Breast epithelium (tissue), 3 donors: Measurements from ENCODE around the gene KRTAP4-5. TPM values are rescaled to one million over a fixed set of nuclear protein-coding genes. Genes with fewer than 3 reads are reported as not detected.

Experiments used
- total RNA-seq, 3 donors: library from RNA; depleted of rRNA; stranded (reverse); fragments of >200 nt; gene quantifications; one replicate each; pipeline ENCODE4 v1.1.0, GENCODE V29; 2016

Gene KRTAP4-5
- total RNA-seq, 3 donors from 2014 or later, result not detected

Other genes starting within 250 kb of the KRTAP4-5 start
- 10 to 100 TPM in 2 of 3 donors, not detected in 1; 37.7 to 57.5 TPM for gene KRT23, start 212.2 kb downstream of the KRTAP4-5 start, total RNA-seq
- gene KRT39, start 182.9 kb downstream of the KRTAP4-5 start, total RNA-seq, result not detected
- gene KRT40, start 165.5 kb downstream of the KRTAP4-5 start, total RNA-seq, result under 1 TPM in 1 of 3 donors, not detected in 2; 0.29 TPM
- not detected for gene KRTAP3-3, start 155.7 kb downstream of the KRTAP4-5 start, total RNA-seq
- not detected for gene KRTAP3-2, start 149.9 kb downstream of the KRTAP4-5 start, total RNA-seq
- gene KRTAP3-1, start 140.7 kb downstream of the KRTAP4-5 start, total RNA-seq, result not detected
- gene KRTAP1-5, start 122.6 kb downstream of the KRTAP4-5 start, total RNA-seq, result not detected
- not detected for gene KRTAP1-4, start 119.6 kb downstream of the KRTAP4-5 start, total RNA-seq
- not detected for gene KRTAP1-3, start 115.0 kb downstream of the KRTAP4-5 start, total RNA-seq
- not detected for gene KRTAP1-1, start 108.4 kb downstream of the KRTAP4-5 start, total RNA-seq
- not detected for gene KRTAP2-1, start 102.5 kb downstream of the KRTAP4-5 start, total RNA-seq
- gene KRTAP2-2, start 94.6 kb downstream of the KRTAP4-5 start, total RNA-seq, result not detected
- gene KRTAP2-3, start 89.7 kb downstream of the KRTAP4-5 start, total RNA-seq, result not detected
- gene KRTAP2-4, start 83.9 kb downstream of the KRTAP4-5 start, total RNA-seq, result not detected
- gene KRTAP4-7, start 65.7 kb downstream of the KRTAP4-5 start, total RNA-seq, result not detected
- not detected for gene KRTAP4-8, start 51.7 kb downstream of the KRTAP4-5 start, total RNA-seq
- gene KRTAP4-16, start 47.6 kb downstream of the KRTAP4-5 start, total RNA-seq, result not detected
- gene KRTAP4-9, start 44.4 kb downstream of the KRTAP4-5 start, total RNA-seq, result not detected
- gene KRTAP4-11, start 31.5 kb downstream of the KRTAP4-5 start, total RNA-seq, result not detected
- gene KRTAP4-12, start 25.6 kb downstream of the KRTAP4-5 start, total RNA-seq, result not detected
- gene KRTAP4-6, start 9.3 kb downstream of the KRTAP4-5 start, total RNA-seq, result not detected
- gene KRTAP4-4, start 10.9 kb upstream of the KRTAP4-5 start, total RNA-seq, result not detected
- not detected for gene KRTAP4-3, start 18.4 kb upstream of the KRTAP4-5 start, total RNA-seq
- not detected for gene KRTAP4-2, start 28.4 kb upstream of the KRTAP4-5 start, total RNA-seq
- not detected for gene KRTAP4-1, start 35.1 kb upstream of the KRTAP4-5 start, total RNA-seq
- gene KRTAP9-1, start 40.1 kb upstream of the KRTAP4-5 start, total RNA-seq, result not detected
- not detected for gene KRTAP9-2, start 76.8 kb upstream of the KRTAP4-5 start, total RNA-seq
- not detected for gene KRTAP9-3, start 82.6 kb upstream of the KRTAP4-5 start, total RNA-seq
- not detected for gene KRTAP9-8, start 88.2 kb upstream of the KRTAP4-5 start, total RNA-seq
- not detected for gene KRTAP9-4, start 99.9 kb upstream of the KRTAP4-5 start, total RNA-seq
- gene KRTAP9-9, start 105.6 kb upstream of the KRTAP4-5 start, total RNA-seq, result not detected
- gene KRTAP9-6, start 115.6 kb upstream of the KRTAP4-5 start, total RNA-seq, result not detected
- not detected for gene KRTAP9-7, start 125.9 kb upstream of the KRTAP4-5 start, total RNA-seq
- gene KRTAP29-1, start 153.0 kb upstream of the KRTAP4-5 start, total RNA-seq, result not detected
- gene KRTAP16-1, start 159.5 kb upstream of the KRTAP4-5 start, total RNA-seq, result not detected
- gene KRTAP17-1, start 165.9 kb upstream of the KRTAP4-5 start, total RNA-seq, result not detected
- gene KRT33A, start 201.0 kb upstream of the KRTAP4-5 start, total RNA-seq, result not detected
- not detected for gene KRT33B, start 220.0 kb upstream of the KRTAP4-5 start, total RNA-seq
- gene KRT34, start 232.5 kb upstream of the KRTAP4-5 start, total RNA-seq, result not detected
- gene KRT31, start 247.8 kb upstream of the KRTAP4-5 start, total RNA-seq, result not detected